Astrocyte (in vitro differentiated cells and primary cell): Measurements from ENCODE around the gene XPO6.

Source experiments
- CTCF ChIP-seq: IDR thresholded peaks from 2 replicates; pipeline ENCODE4 v1.5.1; 2011; ENCODE audit warnings: low read depth, mild to moderate bottlenecking, inconsistent platforms, low read length, moderate library complexity; ENCODE audit not compliant: insufficient read depth
- EZH2 ChIP-seq: IDR thresholded peaks from 2 replicates; pipeline ENCODE4 v1.6.1; 2012; ENCODE audit warnings: mild to moderate bottlenecking, low read length, inconsistent platforms; ENCODE audit not compliant: insufficient read depth

DNA sequence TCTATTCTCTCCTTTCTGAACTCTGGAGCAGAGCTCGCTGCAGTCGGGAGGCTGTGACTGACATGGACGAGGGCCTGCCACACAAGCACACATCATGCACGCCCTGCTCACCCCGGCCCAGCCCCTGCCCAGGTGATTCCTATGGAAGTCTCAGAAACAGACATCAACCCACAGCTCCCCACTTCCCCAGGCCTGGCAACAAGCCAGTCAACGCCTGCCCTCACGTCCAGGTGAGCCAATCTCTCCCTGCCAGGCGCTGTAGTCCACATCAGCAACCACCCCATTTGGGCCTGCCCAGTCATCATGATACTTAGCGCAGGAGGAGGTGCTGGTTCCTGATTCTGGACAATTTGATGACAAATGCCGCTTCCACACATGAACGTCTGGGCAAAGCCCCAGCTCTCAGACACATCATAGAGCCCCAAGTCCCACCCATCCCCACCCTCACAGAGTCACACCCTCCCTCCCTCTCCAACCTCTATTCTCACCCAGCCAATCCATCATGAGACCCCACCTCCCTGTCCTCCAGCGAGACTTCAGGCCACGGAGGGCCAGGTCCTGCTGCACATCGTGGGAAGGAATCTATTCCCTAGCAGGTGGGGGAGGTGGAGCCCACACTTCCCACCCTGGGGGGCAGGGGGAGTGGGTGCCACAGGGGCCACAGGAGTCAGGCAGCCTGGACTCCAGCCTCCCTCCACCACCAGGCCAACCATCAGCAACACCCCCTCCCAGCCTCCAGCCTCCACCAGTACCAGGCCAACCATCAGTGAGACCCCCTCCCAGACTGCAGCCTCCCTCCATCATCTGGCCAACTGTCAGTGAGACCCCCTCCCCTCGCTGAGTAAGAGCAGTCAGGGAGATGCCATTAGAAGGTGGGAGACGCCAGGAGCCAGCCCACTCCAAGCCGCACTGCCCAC, 114.5 kb downstream of the XPO6 start:
- TF ChIP-seq CTCF (no peak), EZH2 (no peak)
